Liver (tissue), 9 donors: Measurements from ENCODE around the gene SCEL. TPM values are rescaled to one million over a fixed set of nuclear protein-coding genes. Genes with fewer than 3 reads are reported as not detected.

Source experiments
- DNase-seq: peaks from one replicate; pipeline ENCODE4 v3.0.0-alpha.2; 2017; ENCODE audit warnings: low spot score
- H3K27ac ChIP-seq, 2 donors: one replicate each; pipeline ENCODE4 v1.7.0; 2013; ENCODE audit warnings: inconsistent platforms in 2 of 2, low read length in 2 of 2, control low read depth in 1 of 2, low read depth in 1 of 2, mild to moderate bottlenecking in 1 of 2
- H3K27me3 ChIP-seq, 4 donors: one replicate each; pipeline versions ENCODE4 v1.6.1 to v1.7.0; 2013; ENCODE audit warnings: low read length in 3 of 4, inconsistent platforms in 1 of 4, mild to moderate bottlenecking in 1 of 4, moderate library complexity in 1 of 4; ENCODE audit not compliant: control insufficient read depth in 4 of 4, insufficient read depth in 4 of 4
- H3K36me3 ChIP-seq, 4 donors: one replicate each; pipeline versions ENCODE4 v1.6.1 to v1.7.0; 2013; ENCODE audit warnings: low read length in 3 of 4, mild to moderate bottlenecking in 3 of 4, low read depth in 1 of 4, moderate library complexity in 1 of 4; ENCODE audit not compliant: control insufficient read depth in 4 of 4, insufficient read depth in 3 of 4
- H3K4me1 ChIP-seq, 4 donors: one replicate each; pipeline versions ENCODE4 v1.6.1 to v1.7.0; 2013; ENCODE audit warnings: low read length in 3 of 4, mild to moderate bottlenecking in 3 of 4, moderate library complexity in 1 of 4; ENCODE audit not compliant: control insufficient read depth in 4 of 4, insufficient read depth in 4 of 4
- H3K4me3 ChIP-seq, 3 donors: one replicate each; pipeline versions ENCODE4 v1.6.1 to v1.7.0; 2013; ENCODE audit warnings: low read length in 3 of 3, control low read depth in 1 of 3, low read depth in 1 of 3, mild to moderate bottlenecking in 1 of 3
- H3K9ac ChIP-seq, 2 donors: one replicate each; pipeline ENCODE4 v1.7.0; 2013; ENCODE audit warnings: low read length in 2 of 2, mild to moderate bottlenecking in 2 of 2, moderate library complexity in 2 of 2, control low read depth in 1 of 2, low read depth in 1 of 2
- H3K9me3 ChIP-seq, 4 donors: one replicate each; pipeline versions ENCODE4 v1.6.1 to v1.7.0; 2013; ENCODE audit warnings: low read length in 3 of 4; ENCODE audit not compliant: control insufficient read depth in 4 of 4
- ATF3 ChIP-seq: IDR thresholded peaks from 2 replicates; pipeline ENCODE4 v1.6.1; 2016; ENCODE audit warnings: antibody characterized with exemption
- CTCF ChIP-seq: fragments of 150-350 bp; IDR thresholded peaks from 2 replicates; pipeline ENCODE4 v1.5.1; 2017; ENCODE audit warnings: improper control_type of control experiment, low read depth, low read length; ENCODE audit not compliant: missing input control
- EGR1 ChIP-seq, 2 donors: IDR thresholded peaks; 2 replicates each; pipeline ENCODE4 v1.6.1; 2016 to 2018; ENCODE audit warnings: antibody characterized with exemption in 2 of 2, low read depth in 2 of 2
- FOXA1 ChIP-seq: IDR thresholded peaks from 2 replicates; pipeline ENCODE4 v1.6.1; 2016; ENCODE audit warnings: antibody characterized with exemption
- FOXA2 ChIP-seq: IDR thresholded peaks from 2 replicates; pipeline ENCODE4 v1.6.1; 2016; ENCODE audit warnings: antibody characterized with exemption
- GABPA ChIP-seq, 2 donors: IDR thresholded peaks in 1 of 2; conservative IDR thresholded peaks in 1 of 2; 2 replicates each; pipeline ENCODE4 v1.6.1; 2016; ENCODE audit warnings: antibody characterized with exemption in 2 of 2, mild to moderate bottlenecking in 1 of 2, moderate library complexity in 1 of 2
- HNF4A ChIP-seq, 2 donors: conservative IDR thresholded peaks; 2 replicates each; pipeline ENCODE4 v1.6.1; 2016; ENCODE audit warnings: antibody characterized with exemption in 2 of 2, mild to moderate bottlenecking in 2 of 2
- HNF4G ChIP-seq: IDR thresholded peaks from 2 replicates; pipeline ENCODE4 v1.6.1; 2016; ENCODE audit warnings: antibody characterized with exemption
- JUND ChIP-seq, 2 donors: IDR thresholded peaks; 2 replicates each; pipeline ENCODE4 v1.6.1; 2016; ENCODE audit warnings: antibody characterized with exemption in 2 of 2
- MAX ChIP-seq: IDR thresholded peaks from 2 replicates; pipeline ENCODE4 v1.6.1; 2016; ENCODE audit warnings: antibody characterized with exemption
- NR2F2 ChIP-seq: IDR thresholded peaks from 2 replicates; pipeline ENCODE4 v1.6.1; 2016; ENCODE audit warnings: antibody characterized with exemption
- RAD21 ChIP-seq, 2 donors: IDR thresholded peaks; 2 replicates each; pipeline ENCODE4 v1.6.1; 2016; ENCODE audit warnings: antibody characterized with exemption in 2 of 2, mild to moderate bottlenecking in 2 of 2
- REST ChIP-seq: IDR thresholded peaks from 2 replicates; pipeline ENCODE4 v1.6.1; 2016; ENCODE audit warnings: antibody characterized with exemption, mild to moderate bottlenecking
- RXRA ChIP-seq, 2 donors: IDR thresholded peaks; 2 replicates each; pipeline ENCODE4 v1.6.1; 2017 to 2018; ENCODE audit warnings: antibody characterized with exemption in 2 of 2, mild to moderate bottlenecking in 1 of 2
- SP1 ChIP-seq: IDR thresholded peaks from 2 replicates; pipeline ENCODE4 v1.6.1; 2018; ENCODE audit warnings: antibody characterized with exemption, mild to moderate bottlenecking
- TAF1 ChIP-seq: conservative IDR thresholded peaks from 2 replicates; pipeline ENCODE4 v1.6.1; 2016; ENCODE audit warnings: antibody characterized with exemption, mild to moderate bottlenecking
- YY1 ChIP-seq: IDR thresholded peaks from 2 replicates; pipeline ENCODE4 v1.6.1; 2016; ENCODE audit warnings: antibody characterized with exemption, mild to moderate bottlenecking
- whole genome bisulfite sequencing: extraction: QIAGEN DNeasy Blood & Tissue Kit; methylation state at CpG from one replicate; pipeline ENCODE4 v1.1.7; 2013; 5-methylcytosine and 5-hydroxymethylcytosine counted together
- polyA plus RNA-seq, 2 donors: library from polyadenylated mRNA; stranded (reverse) in 1 of 2; unstranded in 1 of 2; fragments of 200-250 nt in 1 of 2; fragments of >200 nt in 1 of 2; fragmentation: Nextera tagmentation in 1 of 2; extraction: Ambion mirVana in 1 of 2; gene quantifications; one replicate each; pipeline versions ENCODE4 v1.2.1 to v1.2.3, GENCODE V29; 2013 to 2015
- total RNA-seq, 2 donors: library from RNA; depleted of rRNA; stranded (reverse); fragments of >200 nt; gene quantifications; one replicate each; pipeline ENCODE4 v1.2.3, GENCODE V29; 2014
- donor health status: healthy.
- donor health status: healthy.
- donor health status: healthy.
- donor health status: healthy.
- donor health status: healthy.

SCEL gene
- total and polyA plus RNA-seq, 4 donors: 0.02 TPM; not detected in 3

- H3K9ac ChIP-seq: no peak overlapping the region
- no peak overlapping the region for H3K4me3 ChIP-seq
- DNase-seq: no peak
- TF ChIP-seq FOXA2 (no peak), SP1 (no peak), HNF4G (no peak), HNF4A (conservative IDR thresholded peaks at IDR 0.05) (no peak), EGR1 (IDR thresholded peaks at IDR 0.05; ENCODE audit: low read depth in 2 of 2) (no peak), CTCF (no peak), JUND (IDR thresholded peaks at IDR 0.05) (no peak), FOXA1 (no peak), MAX (no peak), RAD21 (IDR thresholded peaks at IDR 0.05) (no peak), ATF3 (no peak), RXRA (IDR thresholded peaks at IDR 0.05) (no peak), TAF1 (no peak), GABPA (IDR thresholded peaks at IDR 0.05 in 1 of 2, conservative IDR thresholded peaks at IDR 0.05 in 1 of 2) (no peak), NR2F2 (no peak), YY1 (no peak)
- H3K4me1 ChIP-seq: no peaks in the 10 kb centered on the region
- H3K9me3 ChIP-seq: no peaks in the 10 kb centered on the region
- H3K27me3 ChIP-seq: peaks cover 0 to 4% (median 1%) of the 10 kb centered on the region in 4 donors
- H3K27ac ChIP-seq: no peak overlapping the region
- H3K36me3 ChIP-seq: no peaks in the 10 kb centered on the region
- WGBS: 76% methylated on average over 2 of the region's 2 CpGs
Observed at GRCh38 chr13:77532983-77533382, 2.5 kb upstream of the SCEL start.

- Histone ChIP-seq H3K9me3 (no peaks in the 10 kb centered on the region), H3K36me3 (no peaks in the 10 kb centered on the region), H3K9ac (no peak overlapping the region), H3K4me3 (no peak overlapping the region), H3K27ac (no peak overlapping the region), H3K4me1 (no peaks in the 10 kb centered on the region), H3K27me3 (peaks cover 0 to 4% (median 3%) of the 10 kb centered on the region in 4 donors)
- 57% methylated on average over 7 of the region's 7 CpGs for WGBS
- DNase-seq: no peak
- no peak for TF ChIP-seq JUND (IDR thresholded peaks at IDR 0.05)
- TF ChIP-seq SP1: no peak
- TF ChIP-seq HNF4A (conservative IDR thresholded peaks at IDR 0.05): no peak
- TF ChIP-seq EGR1 (IDR thresholded peaks at IDR 0.05; ENCODE audit: low read depth in 2 of 2): no peak
- TF ChIP-seq RAD21 (IDR thresholded peaks at IDR 0.05): no peak
- no peak for TF ChIP-seq NR2F2
- TF ChIP-seq TAF1: no peak
- TF ChIP-seq ATF3: no peak
- TF ChIP-seq FOXA2: no peak
- no peak for TF ChIP-seq YY1
- TF ChIP-seq REST: no peak
- no peak for TF ChIP-seq FOXA1
Observed at GRCh38 chr13:77533875-77534788, 1.4 kb upstream of the SCEL start.
